ENCODE measurements around the gene KRTAP12-1. TPM values are rescaled to one million over a fixed set of nuclear protein-coding genes. Genes with fewer than 3 reads are reported as not detected.
"Not testable (repeated sequence)": the region's sequence is repeated elsewhere in the genome, so short reads cannot be mapped to it uniquely, and the experiment has no call there.

Gene KRTAP12-1
- polyA plus RNA-seq, 1 donor, result not detected

DNA sequence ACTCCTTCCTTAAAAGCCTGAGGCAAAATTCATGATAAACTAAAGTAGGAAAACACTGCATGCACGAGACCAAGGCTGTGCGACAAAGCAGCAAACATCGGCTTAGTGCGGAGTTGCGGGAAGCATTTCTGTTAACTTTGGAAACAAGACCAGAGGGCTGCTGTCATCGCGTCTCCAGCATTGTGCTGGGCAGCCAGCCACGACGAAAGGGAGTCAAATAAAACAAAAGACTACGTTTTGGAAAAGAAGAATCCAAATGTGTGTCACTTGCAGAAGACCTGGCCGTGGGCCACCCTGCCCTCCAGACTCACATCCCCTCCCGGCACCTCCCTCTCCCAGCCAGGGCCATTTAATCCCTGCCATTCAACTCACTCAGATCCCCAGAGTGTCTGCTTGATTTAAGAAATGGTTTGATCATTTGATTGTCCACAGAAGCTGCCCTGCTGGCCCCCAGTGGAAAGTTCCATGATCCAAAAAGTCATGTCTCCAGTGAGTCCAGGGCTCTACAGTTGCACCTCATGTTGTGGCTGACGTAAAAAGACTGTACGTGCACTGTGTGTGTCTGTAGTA is 38.1 kb downstream of the KRTAP12-1 start:
- no peak for DNase-seq

DNA sequence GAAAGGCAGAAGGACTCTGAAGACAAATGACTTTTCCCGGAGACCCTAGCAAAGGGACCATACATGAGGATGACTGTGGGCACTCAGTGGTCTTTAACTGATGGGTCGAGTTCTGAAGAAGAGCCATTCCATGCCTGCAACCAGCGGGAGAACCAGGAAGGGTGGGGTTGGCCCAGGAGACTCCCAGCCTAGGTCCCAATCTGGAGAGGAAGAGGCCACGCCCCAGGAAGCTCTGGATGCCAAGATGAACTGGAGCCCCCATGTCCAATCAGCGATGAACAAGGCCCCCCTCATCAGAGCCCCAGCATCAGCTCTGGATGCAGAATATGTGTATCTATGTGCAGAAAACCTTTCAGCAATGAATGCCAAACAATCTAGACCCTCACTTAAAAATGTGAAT is 41.2 kb downstream of the KRTAP12-1 start:
- no peak for DNase-seq

DNA sequence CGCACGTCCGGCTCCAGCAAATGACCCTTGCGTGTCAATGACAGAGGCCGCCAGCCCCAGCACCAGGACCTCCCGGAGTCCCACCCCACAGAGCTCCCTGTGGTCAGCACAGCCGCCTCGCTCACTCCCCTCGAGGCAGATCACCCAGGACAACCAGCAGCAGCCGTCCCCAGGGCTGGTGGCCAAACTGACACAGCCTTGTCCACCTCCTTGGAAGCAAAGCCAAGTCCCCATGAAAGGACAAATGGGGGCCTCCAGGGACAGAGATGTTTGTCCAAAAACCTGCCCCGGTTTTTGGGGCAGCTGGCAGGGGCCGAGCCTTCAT is 42.7 kb downstream of the KRTAP12-1 start:
- no peak for DNase-seq

DNA sequence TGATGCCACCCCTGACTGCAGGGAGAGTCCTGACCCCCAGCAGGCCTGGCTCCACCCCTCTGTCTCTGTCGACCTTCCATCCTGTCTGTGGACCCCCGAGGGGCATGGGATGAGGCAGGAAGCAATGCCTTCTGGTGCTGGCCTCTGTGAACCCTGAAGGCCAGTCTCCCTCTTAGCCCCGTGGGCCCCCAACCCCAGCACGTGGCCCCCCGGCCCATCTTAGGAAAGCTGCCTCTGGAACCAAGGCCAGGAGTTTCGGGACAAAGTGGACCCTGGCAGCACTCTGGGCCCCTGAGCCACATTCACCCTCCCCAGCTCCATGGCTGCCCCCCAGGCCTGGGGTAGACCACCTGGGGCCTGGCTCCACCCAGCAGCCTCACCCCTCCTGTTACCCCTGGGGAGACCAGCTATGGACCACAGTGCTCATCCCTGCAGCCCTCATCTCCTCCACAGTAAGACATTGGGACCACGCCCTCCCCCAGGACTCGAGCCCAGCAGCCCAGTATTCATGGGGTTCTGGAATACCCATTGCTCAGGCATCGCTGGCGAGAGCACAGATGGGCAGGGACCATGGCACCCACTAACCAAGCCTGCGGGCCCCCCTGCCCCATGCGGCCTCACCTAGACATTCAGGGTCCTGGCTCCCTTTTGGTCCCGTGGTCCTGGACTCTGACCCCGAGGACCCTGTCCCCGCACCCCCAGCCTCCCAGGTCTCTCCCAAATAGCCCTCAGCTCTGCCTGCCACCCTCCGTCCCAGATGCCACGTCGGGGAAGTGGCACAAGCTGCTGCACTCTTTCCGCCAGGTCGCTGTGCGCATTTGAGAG is 43.2 kb downstream of the KRTAP12-1 start:
- not testable (repeated sequence) for DNase-seq

DNA sequence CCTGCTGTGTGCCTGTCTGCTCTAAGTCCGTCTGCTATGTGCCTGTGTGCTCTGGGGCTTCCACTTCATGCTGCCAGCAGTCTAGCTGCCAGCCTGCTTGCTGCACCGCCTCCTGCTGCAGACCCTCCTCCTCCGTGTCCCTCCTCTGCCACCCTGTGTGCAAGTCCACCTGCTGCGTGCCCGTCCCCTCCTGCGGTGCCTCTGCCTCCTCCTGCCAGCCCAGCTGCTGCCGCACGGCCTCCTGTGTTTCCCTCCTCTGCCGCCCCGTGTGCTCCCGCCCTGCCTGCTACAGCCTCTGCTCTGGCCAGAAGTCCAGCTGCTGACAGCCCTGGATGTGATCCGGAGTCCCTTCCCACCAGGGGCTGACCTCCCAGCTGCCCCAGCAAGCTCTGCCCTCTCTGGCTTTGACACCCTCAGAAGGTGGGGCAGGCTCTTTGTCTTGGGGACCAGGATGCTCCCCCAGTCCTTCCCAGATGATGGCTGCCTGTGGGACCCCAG is 44.1 kb downstream of the KRTAP12-1 start:
- not testable (repeated sequence) for DNase-seq

DNA sequence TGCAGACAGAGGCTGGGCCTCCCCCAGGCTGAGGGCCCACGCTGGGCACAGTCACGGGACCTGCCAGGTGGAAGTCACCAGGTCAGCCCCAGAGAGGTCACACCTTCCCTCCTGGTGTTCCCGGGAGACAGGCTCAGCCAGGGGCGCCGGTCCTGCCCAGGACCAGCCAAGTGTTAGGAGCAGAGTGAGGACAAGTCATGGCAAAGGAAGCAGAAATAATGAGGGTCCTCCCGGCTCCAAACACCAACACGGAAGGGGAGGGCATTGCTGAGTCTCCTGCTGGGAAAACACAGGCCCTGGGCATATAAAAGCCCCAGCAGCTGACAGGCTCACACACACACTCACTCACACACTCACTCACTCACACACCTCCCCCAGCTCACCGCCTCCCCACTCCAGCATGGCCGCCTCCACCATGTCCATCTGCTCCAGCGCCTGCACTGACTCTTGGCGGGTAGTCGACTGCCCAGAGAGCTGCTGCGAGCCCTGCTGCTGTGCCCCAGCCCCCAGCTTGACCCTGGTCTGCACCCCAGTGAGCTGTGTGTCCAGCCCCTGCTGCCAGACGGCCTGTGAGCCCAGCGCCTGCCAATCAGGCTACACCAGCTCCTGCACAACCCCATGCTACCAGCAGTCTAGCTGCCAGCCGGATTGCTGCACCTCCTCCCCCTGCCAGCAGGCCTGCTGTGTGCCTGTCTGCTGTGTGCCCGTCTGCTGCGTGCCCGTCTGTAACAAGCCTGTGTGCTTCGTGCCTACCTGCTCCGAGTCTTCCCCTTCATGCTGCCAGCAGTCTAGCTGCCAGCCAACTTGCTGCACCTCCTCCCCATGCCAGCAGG is 44.7 kb downstream of the KRTAP12-1 start, which contains the start of gene KRTAP10-10:
KRTAP10-10 (plus strand) TSS at position 339 of the 833 bp plus-strand sequence; CDS start at position 401, 62 bp downstream.
- DNase-seq, result no peak

DNA sequence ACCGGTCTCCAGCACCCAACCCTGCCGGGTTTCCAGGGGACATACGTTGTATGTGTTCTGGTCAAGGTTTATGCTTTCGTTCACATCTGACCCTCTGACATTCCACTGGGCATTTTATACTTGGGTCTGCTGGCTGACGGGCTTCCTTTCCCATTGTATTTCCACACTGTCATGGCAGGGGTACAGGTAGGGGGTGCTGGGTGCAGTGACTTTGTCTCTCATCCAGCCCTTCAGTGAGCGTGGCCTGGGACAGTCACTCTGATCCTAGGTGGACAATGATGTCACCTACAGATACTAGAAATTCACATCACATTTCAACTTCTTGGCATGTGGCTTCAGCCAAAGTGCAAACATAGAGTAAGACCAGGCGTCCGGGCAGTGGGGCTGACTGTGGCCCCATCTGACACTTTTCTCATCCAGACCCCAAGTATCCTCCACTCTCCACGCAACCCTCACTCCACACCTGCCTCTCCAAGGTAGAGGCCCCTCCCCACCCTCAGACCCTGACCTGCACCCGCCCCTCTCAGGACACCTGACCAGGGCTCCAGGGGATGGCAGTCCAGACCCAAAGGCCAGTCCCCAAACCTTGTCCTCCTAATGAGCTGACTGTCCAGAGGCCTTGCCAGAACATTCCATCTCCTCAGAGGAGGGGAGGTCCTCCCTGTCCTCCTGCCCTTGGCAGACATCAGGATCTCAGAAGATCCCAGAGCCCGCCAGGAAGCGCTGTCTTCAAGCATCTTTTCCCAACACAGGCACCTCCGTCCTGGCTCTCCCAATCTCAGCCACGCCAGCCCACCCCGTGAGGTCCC is 45.5 kb downstream of the KRTAP12-1 start:
- DNase-seq, result no peak

DNA sequence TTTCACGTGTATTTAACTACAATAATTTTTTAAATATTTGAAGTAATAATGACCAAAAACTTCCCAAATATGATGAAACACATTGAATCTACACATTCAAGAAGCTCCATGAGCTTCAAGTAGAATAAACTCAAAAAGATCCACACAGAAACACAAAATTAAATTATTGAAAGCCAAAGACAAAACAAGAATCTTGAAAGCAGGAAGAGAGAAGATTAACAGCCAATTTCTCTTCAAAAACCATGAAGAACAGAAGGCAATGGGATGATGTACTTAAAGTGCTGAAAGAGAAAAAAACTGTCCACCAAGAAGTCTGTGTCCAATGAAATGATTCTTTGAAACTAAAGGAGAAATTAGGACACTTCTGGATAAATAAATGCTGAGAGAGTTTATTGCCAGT is 49.9 kb downstream of the KRTAP12-1 start:
- no peak for DNase-seq

Other genes with a start within 250 kb of the KRTAP12-1 start
- 2.4 TPM for gene LRRC3, start 226.7 kb downstream of the KRTAP12-1 start, polyA plus RNA-seq (ENCODE audit: insufficient read length)
- gene KRTAP10-1, start 142.0 kb downstream of the KRTAP12-1 start, polyA plus RNA-seq (ENCODE audit: insufficient read length), result not detected
- not detected for gene KRTAP10-2, start 130.7 kb downstream of the KRTAP12-1 start, polyA plus RNA-seq (ENCODE audit: insufficient read length)
- not detected for gene KRTAP10-3, start 123.4 kb downstream of the KRTAP12-1 start, polyA plus RNA-seq (ENCODE audit: insufficient read length)
- gene KRTAP10-4, start 108.4 kb downstream of the KRTAP12-1 start, polyA plus RNA-seq (ENCODE audit: insufficient read length), result not detected
- gene KRTAP10-5, start 101.6 kb downstream of the KRTAP12-1 start, polyA plus RNA-seq (ENCODE audit: insufficient read length), result not detected
- not detected for gene KRTAP10-6, start 89.7 kb downstream of the KRTAP12-1 start, polyA plus RNA-seq (ENCODE audit: insufficient read length)
- gene KRTAP10-7, start 81.6 kb downstream of the KRTAP12-1 start, polyA plus RNA-seq (ENCODE audit: insufficient read length), result not detected
- gene KRTAP10-8, start 70.1 kb downstream of the KRTAP12-1 start, polyA plus RNA-seq (ENCODE audit: insufficient read length), result not detected
- gene KRTAP10-9, start 55.1 kb downstream of the KRTAP12-1 start, polyA plus RNA-seq (ENCODE audit: insufficient read length), result not detected
- gene KRTAP10-10, start 44.8 kb downstream of the KRTAP12-1 start, polyA plus RNA-seq (ENCODE audit: insufficient read length), result not detected
- not detected for gene KRTAP10-11, start 35.7 kb downstream of the KRTAP12-1 start, polyA plus RNA-seq (ENCODE audit: insufficient read length)
- not detected for gene KRTAP12-4, start 27.5 kb downstream of the KRTAP12-1 start, polyA plus RNA-seq (ENCODE audit: insufficient read length)
- not detected for gene KRTAP12-3, start 24.2 kb downstream of the KRTAP12-1 start, polyA plus RNA-seq (ENCODE audit: insufficient read length)
- not detected for gene KRTAP12-2, start 15.2 kb downstream of the KRTAP12-1 start, polyA plus RNA-seq (ENCODE audit: insufficient read length)
- gene KRTAP10-12, start 15.0 kb upstream of the KRTAP12-1 start, polyA plus RNA-seq (ENCODE audit: insufficient read length), result not detected
- gene TSPEAR, start 29.4 kb upstream of the KRTAP12-1 start, polyA plus RNA-seq (ENCODE audit: insufficient read length), result 0.14 TPM
- 86.3 TPM for gene UBE2G2, start 119.7 kb upstream of the KRTAP12-1 start, polyA plus RNA-seq (ENCODE audit: insufficient read length)
- 61.7 TPM for gene SUMO3, start 135.9 kb upstream of the KRTAP12-1 start, polyA plus RNA-seq (ENCODE audit: insufficient read length)
- gene PTTG1IP, start 191.5 kb upstream of the KRTAP12-1 start, polyA plus RNA-seq (ENCODE audit: insufficient read length), result 131 TPM
- 21.0 TPM for gene ITGB2, start 238.7 kb upstream of the KRTAP12-1 start, polyA plus RNA-seq (ENCODE audit: insufficient read length)